Immature natural killer cell (primary cell): ENCODE results near the gene CALML4. TPM values are rescaled to one million over a fixed set of nuclear protein-coding genes. Genes with fewer than 3 reads are reported as not detected.
A peak's percentile ranks its signal among the peaks of the same experiment; 100 is the strongest.
"Not testable (repeated sequence)": the region's sequence is repeated elsewhere in the genome, so short reads cannot be mapped to it uniquely, and the experiment has no call there.

ENCODE experiments used
- DNase-seq, 3 donors: peaks; one replicate each; pipeline ENCODE4 v3.0.0; 2022; ENCODE audit warnings: mixed read lengths in 1 of 3
- H3K27ac Mint-ChIP-seq, 6 donors: one replicate each; pipeline ENCODE4 v1.8.0; 2020; ENCODE audit warnings: mixed read lengths in 6 of 6, mild to moderate bottlenecking in 5 of 6, inconsistent platforms in 4 of 6, moderate library complexity in 3 of 6
- H3K27me3 Mint-ChIP-seq, 3 donors: one replicate each; pipeline ENCODE4 v1.8.0; 2020 to 2021; ENCODE audit warnings: low read depth in 3 of 3, mild to moderate bottlenecking in 3 of 3, mixed read lengths in 3 of 3, moderate library complexity in 3 of 3, inconsistent platforms in 1 of 3
- H3K36me3 Mint-ChIP-seq, 3 donors: one replicate each; pipeline ENCODE4 v1.8.0; 2020; ENCODE audit warnings: mixed read lengths in 3 of 3, inconsistent platforms in 2 of 3, mild to moderate bottlenecking in 2 of 3
- H3K4me1 Mint-ChIP-seq, 2 donors: one replicate each; pipeline ENCODE4 v1.8.0; 2020; ENCODE audit warnings: inconsistent platforms in 2 of 2, mild to moderate bottlenecking in 2 of 2, mixed read lengths in 2 of 2, moderate library complexity in 1 of 2
- H3K4me3 Mint-ChIP-seq, 5 donors: one replicate each; pipeline ENCODE4 v1.8.0; 2020; ENCODE audit warnings: mild to moderate bottlenecking in 5 of 5, mixed read lengths in 5 of 5, inconsistent platforms in 3 of 5, moderate library complexity in 3 of 5
- H3K9me3 Mint-ChIP-seq, 6 donors: one replicate each; pipeline ENCODE4 v1.8.0; 2020; ENCODE audit warnings: mild to moderate bottlenecking in 6 of 6, mixed read lengths in 6 of 6, inconsistent platforms in 4 of 6, moderate library complexity in 3 of 6
- polyA plus RNA-seq, 3 donors: library from polyadenylated mRNA; unstranded; fragments of 300-500 nt; fragmentation: Illumina TruSeq; gene quantifications; one replicate each; pipeline ENCODE4 v1.2.3, GENCODE V29; 2021

CALML4 gene
- polyA plus RNA-seq, 3 donors from 2014 or later, result 0.37 to 4.2 TPM; not detected in 1

DNA sequence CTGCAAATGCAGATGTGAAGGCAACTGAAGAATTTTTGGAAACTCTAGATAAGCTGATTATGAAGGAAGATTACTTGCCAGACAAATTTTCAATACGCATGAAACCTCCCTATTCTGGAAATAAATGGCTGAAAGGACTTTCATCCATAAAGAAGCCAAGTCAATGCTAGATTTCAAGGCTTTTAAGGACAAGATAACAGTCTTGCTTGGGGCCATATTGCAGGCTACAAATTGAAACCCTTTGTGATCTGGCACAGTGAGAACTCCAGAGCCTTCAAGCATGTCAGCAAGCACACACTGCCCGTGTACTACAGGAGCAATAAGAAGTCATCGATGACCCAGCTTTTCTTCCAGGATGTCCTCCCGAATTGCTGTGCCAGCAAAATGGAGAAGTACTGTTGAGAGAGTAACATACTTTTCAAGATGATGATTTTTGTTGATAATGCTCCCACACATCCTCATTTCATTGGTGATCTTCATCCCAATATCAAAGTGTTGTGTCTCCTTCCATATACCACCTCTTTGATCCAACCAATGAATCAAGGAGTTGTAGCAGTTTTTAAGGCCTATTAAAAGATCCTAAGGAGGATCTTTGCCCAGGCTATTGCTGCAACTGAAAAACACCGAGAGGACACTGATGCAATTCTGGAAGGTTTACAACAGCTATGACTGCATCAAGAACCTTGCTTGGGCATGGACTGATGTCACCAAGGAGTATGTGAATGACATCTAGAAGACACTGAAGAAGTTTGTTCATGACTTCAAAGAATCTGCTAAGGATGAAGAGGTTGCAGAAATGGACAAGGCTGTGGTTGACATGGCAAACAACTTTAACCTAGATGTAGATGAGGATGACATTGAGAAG, 20.3 kb downstream of the CALML4 start:
- H3K27me3 Mint-ChIP-seq, result peaks cover 0 to 5% (median 2%) of the 10 kb centered on the region in 3 donors
- no peaks in the 10 kb centered on the region for H3K4me1 Mint-ChIP-seq
- H3K27ac Mint-ChIP-seq, result peak overlapping the region in 2 of 6 donors; percentile 21 to 55
- no peak overlapping the region for H3K4me3 Mint-ChIP-seq
- no peak for DNase-seq
- H3K9me3 Mint-ChIP-seq, result no peaks in the 10 kb centered on the region
- H3K36me3 Mint-ChIP-seq, result peaks cover 24 to 51% (median 42%) of the 10 kb centered on the region in 3 donors

DNA sequence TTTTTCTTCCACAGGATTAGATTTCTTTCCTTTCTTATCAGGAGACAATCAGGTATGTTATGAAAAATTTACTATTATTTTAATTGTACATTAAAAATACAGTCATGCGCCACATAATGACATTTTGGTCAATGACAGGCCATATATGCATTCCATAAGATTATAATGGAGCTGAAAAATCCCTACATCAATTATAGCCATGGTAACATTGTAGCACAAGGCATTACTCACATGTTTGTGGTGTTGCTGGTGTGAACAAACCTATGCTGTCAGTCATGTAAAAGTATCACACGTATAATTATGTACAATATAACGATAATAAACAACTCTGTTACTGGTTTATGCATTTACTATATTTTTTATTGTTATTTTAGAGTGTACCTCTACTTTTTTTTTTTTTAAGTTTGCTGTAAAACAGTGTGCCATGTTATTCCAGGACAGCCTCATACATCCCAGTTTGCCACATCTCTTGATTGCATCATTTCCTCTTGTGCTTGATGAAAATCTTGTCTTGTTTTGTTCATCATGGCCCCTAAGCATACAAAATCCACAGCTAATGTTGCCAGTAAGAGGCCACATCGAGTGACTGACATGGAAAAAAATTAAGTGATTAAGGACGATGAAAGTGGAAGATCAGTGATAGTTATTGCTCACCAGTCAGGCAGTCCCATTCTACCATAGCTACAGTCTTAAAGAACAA, 21.4 kb downstream of the CALML4 start:
- DNase-seq, result no peak
- Mint-ChIP-seq H3K4me1 (no peaks in the 10 kb centered on the region), H3K27ac (peak overlapping the region in 1 of 6 donors; percentile 21), H3K27me3 (peaks cover 0 to 5% (median 2%) of the 10 kb centered on the region in 3 donors), H3K4me3 (no peak overlapping the region), H3K9me3 (no peaks in the 10 kb centered on the region), H3K36me3 (peaks cover 24 to 49% (median 37%) of the 10 kb centered on the region in 3 donors)

DNA sequence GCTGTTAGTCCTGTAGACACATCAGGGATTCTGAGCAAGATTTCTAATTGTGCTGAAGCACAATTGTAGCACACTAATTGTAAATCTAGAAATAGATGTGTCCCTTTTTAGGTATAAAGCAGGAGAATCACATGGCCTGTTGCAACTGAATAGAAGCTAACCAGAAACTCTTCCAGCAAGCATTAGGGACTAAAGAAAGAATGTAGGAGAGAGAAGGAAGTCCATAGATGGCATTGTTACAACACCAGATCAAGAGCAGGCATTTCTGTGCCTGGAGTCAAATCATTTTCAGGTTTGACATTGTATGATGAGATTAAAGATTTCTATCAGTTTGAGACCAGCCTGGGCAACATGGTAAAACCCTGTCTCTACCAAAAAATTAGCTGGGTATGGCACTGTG, 27.4 kb downstream of the CALML4 start:
- peaks cover 0 to 7% of the 10 kb centered on the region in 2 donors for H3K4me1 Mint-ChIP-seq
- no peaks in the 10 kb centered on the region for H3K9me3 Mint-ChIP-seq
- H3K27me3 Mint-ChIP-seq, result peaks cover 0 to 3% (median 0%) of the 10 kb centered on the region in 3 donors
- H3K27ac Mint-ChIP-seq, result peak overlapping the region in 1 of 6 donors; percentile 20
- no peak overlapping the region for H3K4me3 Mint-ChIP-seq
- no peak for DNase-seq
- H3K36me3 Mint-ChIP-seq, result peaks cover 10 to 35% (median 17%) of the 10 kb centered on the region in 3 donors

DNA sequence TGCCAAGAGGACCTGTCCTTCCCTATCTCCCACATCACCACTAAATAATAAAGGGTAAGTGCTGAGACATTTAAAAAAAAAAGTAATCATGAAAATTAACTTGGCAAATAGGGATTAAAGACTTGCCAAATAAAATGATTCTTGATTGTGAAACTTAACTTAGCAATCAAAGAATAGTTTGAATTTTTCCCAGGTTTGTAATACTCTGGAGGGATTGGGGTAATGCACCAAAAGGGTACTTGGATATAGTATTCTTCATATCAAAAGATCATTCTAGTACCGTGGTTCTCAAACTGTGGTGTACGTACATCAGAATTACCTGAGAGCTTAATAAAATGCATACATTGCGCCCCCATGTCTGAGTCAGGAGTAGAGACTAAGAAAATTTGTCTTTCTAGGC, 28.5 kb downstream of the CALML4 start:
- no peak for DNase-seq

DNA sequence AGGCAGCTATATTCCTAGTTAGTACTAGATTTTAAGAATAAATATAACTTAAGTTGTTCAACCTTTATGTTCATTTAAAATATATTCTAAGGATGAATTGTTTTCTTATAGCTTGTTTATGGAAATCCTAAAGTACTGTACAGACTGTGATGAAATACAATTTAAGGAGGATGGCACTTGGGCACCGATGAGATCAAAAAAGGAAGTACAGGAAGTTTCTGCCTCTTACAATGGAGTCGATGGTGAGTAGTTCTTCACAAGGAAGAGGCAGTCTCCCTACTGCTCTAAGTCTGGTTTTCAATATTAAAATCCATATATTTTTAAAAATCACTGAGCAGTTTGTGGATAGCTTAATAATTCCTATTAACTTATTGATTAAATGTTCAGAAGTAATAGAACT, 29.6 kb downstream of the CALML4 start:
- no peaks in the 10 kb centered on the region for H3K9me3 Mint-ChIP-seq
- H3K4me1 Mint-ChIP-seq, result peaks cover 0 to 7% of the 10 kb centered on the region in 2 donors
- H3K36me3 Mint-ChIP-seq, result peaks cover 11 to 37% (median 12%) of the 10 kb centered on the region in 3 donors
- no peaks in the 10 kb centered on the region for H3K27me3 Mint-ChIP-seq
- H3K27ac Mint-ChIP-seq, result no peak overlapping the region
- no peak for DNase-seq
- no peak overlapping the region for H3K4me3 Mint-ChIP-seq

More for the DNA sequence above, 28.5 kb downstream of the CALML4 start:
- H3K27me3 Mint-ChIP-seq, result no peaks in the 10 kb centered on the region
- H3K4me1 Mint-ChIP-seq, result peaks cover 0 to 7% of the 10 kb centered on the region in 2 donors
- no peaks in the 10 kb centered on the region for H3K9me3 Mint-ChIP-seq
- peaks cover 11 to 43% (median 12%) of the 10 kb centered on the region in 3 donors for H3K36me3 Mint-ChIP-seq
- H3K27ac Mint-ChIP-seq, result peak overlapping the region in 2 of 6 donors; percentile 19 to 35
- no peak overlapping the region for H3K4me3 Mint-ChIP-seq

DNA sequence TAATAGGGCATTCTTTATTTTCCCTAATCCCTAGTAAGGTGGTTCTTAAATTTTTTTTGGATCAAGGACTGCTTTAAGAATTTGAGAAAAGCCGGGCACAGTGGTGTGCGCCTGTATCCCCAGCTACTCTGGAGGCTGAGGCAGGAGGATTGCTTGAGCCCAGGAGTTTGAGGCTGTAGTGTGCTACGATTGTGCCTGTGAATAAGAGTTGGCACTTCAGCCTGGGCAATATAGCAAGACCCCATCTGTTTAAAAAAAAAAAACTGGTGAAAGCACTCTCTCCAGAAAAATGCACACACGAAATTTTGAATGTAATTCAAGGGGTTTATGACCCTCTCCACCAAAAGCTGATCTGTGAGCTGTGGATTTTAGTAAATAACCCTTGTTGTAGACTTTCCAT, 32.0 kb downstream of the CALML4 start:
- DNase-seq, result no peak
- Mint-ChIP-seq H3K36me3 (peaks cover 11 to 32% (median 12%) of the 10 kb centered on the region in 3 donors), H3K9me3 (no peaks in the 10 kb centered on the region), H3K27ac (no peak overlapping the region), H3K4me1 (peaks cover 0 to 6% of the 10 kb centered on the region in 2 donors), H3K27me3 (no peaks in the 10 kb centered on the region), H3K4me3 (no peak overlapping the region)

DNA sequence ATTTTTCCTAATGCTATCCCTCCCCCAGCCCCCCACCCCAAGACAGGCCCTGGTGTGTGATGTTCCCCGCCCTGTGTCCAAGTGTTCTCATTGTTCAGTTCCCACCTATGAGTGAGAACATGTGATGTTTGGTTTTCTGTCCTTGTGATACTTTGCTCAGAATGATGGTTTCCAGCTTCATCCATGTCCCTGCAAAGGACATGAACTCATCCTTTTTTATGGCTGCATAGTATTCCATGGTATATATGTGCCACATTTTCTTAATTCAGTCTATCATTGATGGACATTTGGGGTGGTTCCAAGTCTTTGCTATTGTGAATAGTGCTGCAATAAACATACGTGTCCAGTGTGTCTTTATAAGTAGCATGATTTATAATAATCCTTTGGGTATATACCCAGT, 33.1 kb downstream of the CALML4 start:
- not testable (repeated sequence) for H3K4me1 Mint-ChIP-seq, H3K4me3 Mint-ChIP-seq, DNase-seq, H3K27me3 Mint-ChIP-seq, H3K27ac Mint-ChIP-seq, H3K9me3 Mint-ChIP-seq
- peaks cover 6 to 25% (median 8%) of the 10 kb centered on the region in 3 donors for H3K36me3 Mint-ChIP-seq

DNA sequence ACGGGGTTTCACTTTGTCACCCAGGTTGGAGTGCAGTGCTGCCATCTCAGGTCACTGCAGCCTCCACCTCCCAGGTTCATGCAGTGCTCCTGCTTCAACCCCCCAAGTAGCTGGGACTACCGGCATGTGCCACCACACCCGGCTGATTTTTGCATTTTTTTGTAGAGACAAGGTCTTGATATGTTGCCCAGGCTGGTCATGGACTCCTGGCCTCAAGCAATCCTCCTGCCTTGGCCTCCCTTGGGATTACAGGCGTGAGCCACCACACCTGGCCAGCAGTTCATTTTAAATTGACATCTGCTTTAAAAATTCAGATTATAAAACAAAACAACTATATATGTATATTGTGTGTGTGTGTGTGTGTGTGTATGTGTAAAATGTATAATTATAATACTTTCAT, 38.3 kb downstream of the CALML4 start:
- Mint-ChIP-seq H3K36me3 (peaks cover 0 to 15% (median 7%) of the 10 kb centered on the region in 3 donors), H3K27ac (peak overlapping the region in 1 of 6 donors; percentile 30), H3K27me3 (peaks cover 0 to 1% (median 0%) of the 10 kb centered on the region in 3 donors), H3K9me3 (no peaks in the 10 kb centered on the region), H3K4me3 (no peak overlapping the region), H3K4me1 (no peaks in the 10 kb centered on the region)
- DNase-seq, result no peak

DNA sequence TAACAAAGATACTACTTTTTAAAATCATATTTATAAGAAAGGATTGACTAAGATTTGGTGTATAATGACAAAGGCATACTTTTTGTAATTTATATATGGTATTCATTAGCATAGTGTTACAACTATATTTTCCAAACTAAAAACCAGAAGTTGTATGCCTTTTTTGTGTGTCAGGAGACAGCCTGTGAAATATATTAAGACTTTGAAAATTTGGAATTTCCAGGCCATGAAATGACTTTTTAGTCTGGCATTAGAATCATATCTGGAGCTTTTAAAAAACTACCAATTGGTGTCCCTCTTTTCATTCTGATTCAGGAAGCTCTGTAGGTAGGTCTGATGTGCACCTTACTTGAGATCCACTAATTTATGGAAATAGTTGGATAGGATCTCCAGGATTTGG, 41.9 kb downstream of the CALML4 start:
- no peaks in the 10 kb centered on the region for H3K4me1 Mint-ChIP-seq
- peaks cover 9 to 28% (median 15%) of the 10 kb centered on the region in 3 donors for H3K36me3 Mint-ChIP-seq
- no peaks in the 10 kb centered on the region for H3K9me3 Mint-ChIP-seq
- peaks cover 0 to 1% (median 0%) of the 10 kb centered on the region in 3 donors for H3K27me3 Mint-ChIP-seq
- H3K27ac Mint-ChIP-seq, result peak overlapping the region in 1 of 6 donors; percentile 47
- H3K4me3 Mint-ChIP-seq, result no peak overlapping the region
- DNase-seq, result no peak

DNA sequence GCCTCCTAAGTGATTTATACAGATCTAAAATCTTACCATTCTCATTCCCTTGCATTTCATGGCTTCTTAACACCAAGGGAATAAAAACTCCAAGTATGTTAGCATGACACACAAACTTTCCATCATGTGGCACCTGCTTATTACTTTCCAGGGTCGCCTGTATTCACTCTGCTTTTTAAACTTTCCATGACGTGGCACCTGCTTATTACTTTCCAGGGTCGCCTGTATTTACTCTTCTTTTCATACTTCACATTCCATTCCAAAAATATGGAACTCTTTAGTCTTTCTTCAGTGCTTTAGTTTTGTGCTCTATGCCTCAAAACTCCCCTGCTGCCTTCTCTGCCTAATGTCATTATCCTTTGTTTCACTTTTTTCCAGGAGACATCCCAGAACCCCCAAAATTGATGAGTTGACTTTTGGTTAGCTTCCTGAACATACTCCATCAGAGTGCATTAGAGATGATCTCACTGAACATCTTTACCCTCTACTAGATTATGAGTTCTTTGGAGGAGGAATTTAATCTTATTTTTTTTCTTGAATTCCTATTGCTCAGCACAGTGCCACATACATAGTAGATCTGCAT, 47.0 kb downstream of the CALML4 start:
- Mint-ChIP-seq H3K4me3 (no peak overlapping the region), H3K27me3 (no peaks in the 10 kb centered on the region), H3K9me3 (no peaks in the 10 kb centered on the region), H3K27ac (no peak overlapping the region), H3K4me1 (no peaks in the 10 kb centered on the region), H3K36me3 (peaks cover 15 to 33% (median 25%) of the 10 kb centered on the region in 3 donors)
- no peak for DNase-seq

DNA sequence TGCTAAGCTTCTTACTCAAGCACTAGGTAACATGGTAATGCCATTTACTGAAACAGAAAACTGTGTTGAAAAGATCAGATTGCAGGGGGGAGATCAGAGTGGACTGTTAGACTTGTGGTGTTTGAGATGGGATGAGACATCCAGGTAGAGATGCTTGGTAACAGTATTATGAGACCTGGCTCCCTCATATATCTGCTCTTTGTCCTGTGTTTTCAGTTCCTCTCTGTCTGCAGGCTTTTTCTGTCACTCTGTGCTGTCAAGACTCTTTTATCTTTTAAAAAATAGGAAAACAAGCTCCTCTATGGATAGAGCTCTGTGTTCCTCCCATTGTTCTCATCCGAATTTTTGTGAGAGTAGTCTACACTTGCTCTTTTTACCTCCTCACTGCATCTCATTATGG, 48.1 kb downstream of the CALML4 start:
- H3K4me3 Mint-ChIP-seq, result no peak overlapping the region
- peaks cover 18 to 26% (median 21%) of the 10 kb centered on the region in 3 donors for H3K36me3 Mint-ChIP-seq
- H3K9me3 Mint-ChIP-seq, result no peaks in the 10 kb centered on the region
- DNase-seq, result no peak
- H3K27me3 Mint-ChIP-seq, result peaks cover 0 to 2% (median 0%) of the 10 kb centered on the region in 3 donors
- H3K4me1 Mint-ChIP-seq, result peaks cover 0 to 7% of the 10 kb centered on the region in 2 donors
- no peak overlapping the region for H3K27ac Mint-ChIP-seq

DNA sequence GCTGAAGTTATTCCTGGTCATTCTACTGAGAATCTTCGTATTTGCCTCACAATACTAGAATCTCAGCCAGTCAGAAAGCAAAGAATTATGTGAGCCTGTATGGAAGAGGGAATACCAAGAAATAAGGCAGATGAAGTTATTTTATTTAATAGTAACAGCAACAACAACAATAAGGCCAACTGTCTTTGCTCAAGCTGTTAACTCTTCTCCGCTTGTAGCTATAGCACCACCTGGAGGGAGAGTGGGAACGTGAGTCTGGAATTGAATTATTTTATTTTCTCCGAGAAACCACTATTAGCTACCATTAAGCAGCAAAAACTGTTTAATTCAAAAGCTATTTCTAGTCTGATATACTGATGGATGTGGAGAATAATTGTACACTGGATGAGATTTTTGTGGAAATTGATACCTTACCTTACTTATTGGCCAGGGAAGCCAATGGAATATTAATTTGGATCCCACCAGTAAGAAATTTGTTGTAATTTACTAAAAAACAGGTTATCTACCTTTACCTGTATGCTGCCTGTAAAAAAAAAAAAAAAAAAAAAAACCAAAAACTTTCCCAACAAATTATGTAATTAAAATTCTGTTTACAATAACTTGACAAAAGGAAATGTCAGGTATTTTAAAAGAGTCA, 50.1 kb downstream of the CALML4 start:
- Mint-ChIP-seq H3K27ac (no peak overlapping the region), H3K27me3 (peaks cover 0 to 2% (median 0%) of the 10 kb centered on the region in 3 donors), H3K36me3 (peaks cover 10 to 13% (median 12%) of the 10 kb centered on the region in 3 donors), H3K4me1 (peaks cover 0 to 7% of the 10 kb centered on the region in 2 donors), H3K9me3 (no peaks in the 10 kb centered on the region), H3K4me3 (no peak overlapping the region)
- DNase-seq, result peak in 2 of 3 donors; percentile 8 to 16

DNA sequence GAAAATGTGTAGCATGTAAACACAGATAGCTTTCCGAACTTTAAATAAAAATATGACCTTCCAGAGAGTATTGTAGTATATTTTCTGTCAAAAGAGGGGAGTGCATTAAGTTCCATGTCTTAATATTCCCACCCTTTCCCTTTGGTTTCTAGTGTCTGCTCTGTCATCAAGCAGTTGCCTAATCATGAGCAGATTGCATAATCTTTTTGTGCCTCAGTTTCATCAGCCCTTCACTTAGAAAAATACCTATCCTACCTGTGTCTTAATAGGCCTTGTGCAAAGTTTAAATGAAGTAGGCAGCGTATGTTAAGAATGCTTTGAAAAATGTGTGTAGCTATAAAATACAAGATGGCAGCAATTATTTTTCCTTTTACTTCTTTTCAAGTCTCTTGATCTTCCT, 52.8 kb downstream of the CALML4 start:
- no peaks in the 10 kb centered on the region for H3K9me3 Mint-ChIP-seq
- no peak overlapping the region for H3K4me3 Mint-ChIP-seq
- H3K36me3 Mint-ChIP-seq, result peaks cover 10 to 13% (median 10%) of the 10 kb centered on the region in 3 donors

More for the DNA sequence above, 52.8 kb downstream of the CALML4 start:
- H3K27ac Mint-ChIP-seq, result no peak overlapping the region
- peaks cover 0 to 2% (median 0%) of the 10 kb centered on the region in 3 donors for H3K27me3 Mint-ChIP-seq
- H3K4me1 Mint-ChIP-seq, result peaks cover 7 to 24% of the 10 kb centered on the region in 2 donors
- no peak for DNase-seq
